HepG2 (cell line): ENCODE data around the gene CTNND2. TPM values are rescaled to one million over a fixed set of nuclear protein-coding genes. Genes with fewer than 3 reads are reported as not detected.
A peak's percentile ranks its signal among the peaks of the same experiment; 100 is the strongest.

Experiments used
- ATF4 ChIP-seq, 2 experiments: fragments of 450-650 bp in 1 of 2; sonication (generic) in 1 of 2; formaldehyde crosslinking; IDR thresholded peaks; 2 replicates each; pipeline versions ENCODE4 v1.5.0 to v1.8.0; 2020 to 2022; ENCODE audit warnings: mild to moderate bottlenecking in 1 of 2, missing genetic modification reagents in 1 of 2
- CENPT ChIP-seq: sonication (generic); formaldehyde crosslinking; IDR thresholded peaks from 2 replicates; pipeline ENCODE4 v1.8.0; 2022; ENCODE audit warnings: low read depth, mild to moderate bottlenecking, moderate library complexity, missing genetic modification reagents
- EP300 ChIP-seq, 3 experiments: sonication (generic) in 1 of 3; formaldehyde crosslinking in 1 of 3; IDR thresholded peaks; 2 replicates each; pipeline versions ENCODE4 v1.5.1 to v1.6.1; 2011 to 2020; ENCODE audit warnings: low read depth in 2 of 3, low read length in 2 of 3, borderline replicate concordance in 1 of 3, improper control_type of control experiment in 1 of 3, mild to moderate bottlenecking in 1 of 3, missing genetic modification reagents in 1 of 3, moderate library complexity in 1 of 3
- GMEB2 ChIP-seq: IDR thresholded peaks from 2 replicates; pipeline ENCODE4 v1.6.1; 2016; ENCODE audit warnings: missing biosample characterization, missing genetic modification reagents, low read depth
- HBP1 ChIP-seq: IDR thresholded peaks from 2 replicates; pipeline ENCODE4 v1.6.1; 2016; ENCODE audit warnings: low read depth, control low read depth
- HOXA9 ChIP-seq: sonication (generic); formaldehyde crosslinking; IDR thresholded peaks from 2 replicates; pipeline ENCODE4 v1.8.1; 2022; ENCODE audit warnings: missing genetic modification reagents, mild to moderate bottlenecking, moderate library complexity, borderline replicate concordance
- KLF16 ChIP-seq, 2 experiments: sonication (generic) in 1 of 2; formaldehyde crosslinking in 1 of 2; IDR thresholded peaks; 2 replicates each; pipeline versions ENCODE4 v1.6.1 to v1.8.0; 2016 to 2023; ENCODE audit warnings: missing genetic modification reagents in 2 of 2, missing compliant biosample characterization in 1 of 2
- MED13 ChIP-seq: sonication (generic); formaldehyde crosslinking; IDR thresholded peaks from 2 replicates; pipeline ENCODE4 v1.5.0; 2020; ENCODE audit warnings: missing genetic modification reagents
- PRMT3 ChIP-seq: sonication (generic); formaldehyde crosslinking; IDR thresholded peaks from 2 replicates; pipeline ENCODE4 v1.8.1; 2022; ENCODE audit warnings: low read depth, mild to moderate bottlenecking, moderate library complexity, missing genetic modification reagents, borderline replicate concordance
- SUZ12 ChIP-seq: fragments of 150-350 bp; IDR thresholded peaks from 2 replicates; pipeline ENCODE4 v1.6.1; 2014; ENCODE audit warnings: low read depth, low read length
- ZBTB21 ChIP-seq: sonication (generic); formaldehyde crosslinking; IDR thresholded peaks from 2 replicates; pipeline ENCODE4 v1.4.0; 2020; ENCODE audit warnings: missing genetic modification reagents
- ZBTB34 ChIP-seq: sonication (generic); formaldehyde crosslinking; IDR thresholded peaks from 2 replicates; pipeline ENCODE4 v1.8.0; 2022; ENCODE audit warnings: mild to moderate bottlenecking, missing genetic modification reagents
- ZNF18 ChIP-seq: sonication (generic); formaldehyde crosslinking; IDR thresholded peaks from 2 replicates; pipeline ENCODE4 v1.8.0; 2022; ENCODE audit warnings: mild to moderate bottlenecking, missing genetic modification reagents; ENCODE audit not compliant: insufficient replicate concordance
- ZNF572 ChIP-seq: sonication (generic); formaldehyde crosslinking; IDR thresholded peaks from 2 replicates; pipeline ENCODE4 v1.5.1; 2020; ENCODE audit warnings: mild to moderate bottlenecking, missing genetic modification reagents
- ZNF615 ChIP-seq: sonication (generic); formaldehyde crosslinking; IDR thresholded peaks from 2 replicates; pipeline ENCODE4 v1.5.0; 2020; ENCODE audit warnings: mild to moderate bottlenecking, missing genetic modification reagents, borderline replicate concordance
- ZNF691 ChIP-seq: sonication (generic); formaldehyde crosslinking; IDR thresholded peaks from 2 replicates; pipeline ENCODE4 v1.4.0; 2020; ENCODE audit warnings: missing genetic modification reagents, low read depth, mild to moderate bottlenecking, borderline replicate concordance
- ZNF710 ChIP-seq: sonication (generic); formaldehyde crosslinking; IDR thresholded peaks from 2 replicates; pipeline ENCODE4 v1.5.0; 2020; ENCODE audit warnings: mild to moderate bottlenecking, missing genetic modification reagents, borderline replicate concordance
- ZSCAN21 ChIP-seq: sonication (generic); formaldehyde crosslinking; IDR thresholded peaks from 2 replicates; pipeline ENCODE4 v1.8.0; 2022; ENCODE audit warnings: mild to moderate bottlenecking, missing genetic modification reagents, moderate library complexity, borderline replicate concordance
- polyA plus RNA-seq, 8 experiments: library from polyadenylated mRNA; depleted of rRNA in 3 of 8; stranded (reverse) in 7 of 8; unstranded in 1 of 8; fragments of >200 nt; fragmentation: Illumina TruSeq in 4 of 8; extraction: Trizol in 4 of 8; gene quantifications; 2 replicates each; pipeline versions ENCODE4 v1.2.1 to v1.2.3, GENCODE V29; 2011 to 2016; ENCODE audit warnings: low read depth in 4 of 8, missing spikeins in 1 of 8, mixed read lengths in 1 of 8; ENCODE audit not compliant: insufficient read depth in 1 of 8
- total RNA-seq, 5 experiments: library from RNA; depleted of rRNA; stranded (reverse); fragments of >200 nt; fragmentation: Illumina TruSeq; extraction: Trizol; gene quantifications; 2 replicates each; pipeline ENCODE4 v1.2.3, GENCODE V29; 2016; ENCODE audit warnings: low read depth in 1 of 5

CTNND2 gene
- total and polyA plus RNA-seq, 2 of the 13 experiments (the other 11 are each of a cell fraction or from before 2014, with no cell fraction given): not detected

GRCh38 chr5:11596657-11597071 is 307.6 kb downstream of the CTNND2 start (continued):
- TF ChIP-seq HBP1 (no peak), EP300 (IDR thresholded peaks at IDR 0.05; ENCODE audit: low read depth in 2 of 2, low read length in 2 of 2) (peak; percentile 92 to 97; a peak in 3 of 4 replicates), EP300 (CRISPR knock-in tag; IDR thresholded peaks at IDR 0.05; ENCODE audit: borderline replicate concordance) (peak; percentile 96), HOXA9 (CRISPR knock-in tag) (no peak), ZSCAN21 (CRISPR knock-in tag) (no peak), ZNF572 (no peak), ATF4 (CRISPR knock-in tag; IDR thresholded peaks at IDR 0.05) (no peak), ZBTB21 (CRISPR knock-in tag) (no peak), ZNF615 (CRISPR knock-in tag) (no peak), MED13 (CRISPR knock-in tag) (peak; percentile 56; the same call in 1 of the 2 replicates), ZNF710 (CRISPR knock-in tag) (peak; percentile 54; the same call in 1 of the 2 replicates), ZBTB34 (CRISPR knock-in tag) (no peak), PRMT3 (CRISPR knock-in tag) (no peak), ZNF18 (CRISPR knock-in tag) (no peak), KLF16 (CRISPR knock-in tag; IDR thresholded peaks at IDR 0.05) (no peak), CENPT (CRISPR knock-in tag) (no peak), GMEB2 (CRISPR knock-in tag) (no peak), SUZ12 (no peak), ZNF691 (no peak)
